Retinal pigment epithelial cell (primary cell): ENCODE results near the gene HLCS.

Source experiments
- DNase-seq: peaks from one replicate; pipeline ENCODE4 v3.0.0-alpha.2; 2010; ENCODE audit warnings: low read depth
- H3K4me3 ChIP-seq: 2 replicates; pipeline ENCODE4 v1.5.1; 2011; ENCODE audit warnings: mild to moderate bottlenecking, low read length, control low read depth, moderate library complexity
- TF ChIP-seq, protein P1 (sequence below): conservative IDR thresholded peaks from 2 replicates; pipeline ENCODE4 v1.5.1; 2011; ENCODE audit warnings: low read depth, low read length, control low read depth, inconsistent platforms

Gene HLCS

DNA sequence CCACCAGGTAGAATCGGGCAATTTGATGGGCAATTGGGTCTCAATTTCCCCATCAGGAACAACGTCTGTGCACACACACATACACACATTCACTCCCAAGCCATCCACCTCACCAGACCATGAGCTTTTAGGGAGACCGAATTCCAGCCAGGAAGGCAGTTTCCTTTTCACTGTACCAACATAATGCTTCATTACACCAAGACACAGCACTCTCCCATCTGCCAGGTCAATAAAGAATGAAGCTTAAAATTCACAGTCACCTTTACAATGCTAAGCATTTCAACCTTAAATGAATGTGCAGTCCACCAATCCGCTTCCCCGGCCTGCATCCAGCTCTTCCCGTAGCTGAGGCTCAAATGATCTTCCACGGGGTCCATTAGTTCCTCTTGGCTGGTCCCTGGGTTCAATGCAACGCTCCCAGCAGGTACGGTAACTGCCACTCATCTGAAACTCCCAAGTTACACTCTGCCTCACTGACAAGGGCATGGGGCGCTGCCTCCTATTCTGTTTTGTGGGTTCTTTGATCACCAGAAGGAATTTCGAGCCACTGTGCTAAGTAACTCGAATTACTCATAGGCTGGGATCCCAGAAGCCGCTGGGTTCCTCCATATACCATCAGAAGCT is 162.5 kb downstream of the HLCS start:
- no peak overlapping the region for H3K4me3 ChIP-seq
- DNase-seq, result no peak
- TF ChIP-seq, protein P1, sequence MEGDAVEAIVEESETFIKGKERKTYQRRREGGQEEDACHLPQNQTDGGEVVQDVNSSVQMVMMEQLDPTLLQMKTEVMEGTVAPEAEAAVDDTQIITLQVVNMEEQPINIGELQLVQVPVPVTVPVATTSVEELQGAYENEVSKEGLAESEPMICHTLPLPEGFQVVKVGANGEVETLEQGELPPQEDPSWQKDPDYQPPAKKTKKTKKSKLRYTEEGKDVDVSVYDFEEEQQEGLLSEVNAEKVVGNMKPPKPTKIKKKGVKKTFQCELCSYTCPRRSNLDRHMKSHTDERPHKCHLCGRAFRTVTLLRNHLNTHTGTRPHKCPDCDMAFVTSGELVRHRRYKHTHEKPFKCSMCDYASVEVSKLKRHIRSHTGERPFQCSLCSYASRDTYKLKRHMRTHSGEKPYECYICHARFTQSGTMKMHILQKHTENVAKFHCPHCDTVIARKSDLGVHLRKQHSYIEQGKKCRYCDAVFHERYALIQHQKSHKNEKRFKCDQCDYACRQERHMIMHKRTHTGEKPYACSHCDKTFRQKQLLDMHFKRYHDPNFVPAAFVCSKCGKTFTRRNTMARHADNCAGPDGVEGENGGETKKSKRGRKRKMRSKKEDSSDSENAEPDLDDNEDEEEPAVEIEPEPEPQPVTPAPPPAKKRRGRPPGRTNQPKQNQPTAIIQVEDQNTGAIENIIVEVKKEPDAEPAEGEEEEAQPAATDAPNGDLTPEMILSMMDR, result no peak

DNA sequence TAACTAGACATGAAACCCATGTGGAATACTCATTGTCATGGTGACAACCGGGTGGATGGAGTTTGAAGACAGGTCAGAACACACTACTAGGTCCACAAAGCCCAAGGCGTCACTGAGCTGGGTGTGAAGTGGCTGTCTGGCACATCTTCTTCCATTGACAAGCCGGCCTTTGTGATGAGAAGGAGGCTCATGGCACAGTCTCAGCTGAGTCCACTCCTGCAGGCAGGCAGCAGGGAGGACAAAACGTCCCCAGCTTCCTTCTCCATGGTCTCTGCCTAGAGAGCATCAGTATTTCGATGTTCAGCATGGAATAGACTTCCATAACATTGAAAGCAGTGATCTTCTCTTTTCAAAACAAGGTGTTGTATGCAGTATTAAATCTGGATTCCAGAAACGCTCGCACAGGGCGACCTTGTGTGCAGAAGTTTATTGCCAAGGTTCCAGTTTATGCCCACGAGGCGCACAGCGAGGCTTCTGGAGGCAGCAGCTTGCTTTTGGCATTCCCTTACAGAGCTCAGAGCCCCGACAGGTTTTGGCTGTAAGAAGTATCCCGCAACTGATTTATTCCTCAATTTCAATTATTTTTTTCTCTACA is 163.3 kb downstream of the HLCS start:
- no peak overlapping the region for H3K4me3 ChIP-seq
- no peak for DNase-seq
- TF ChIP-seq, protein P1, result no peak

DNA sequence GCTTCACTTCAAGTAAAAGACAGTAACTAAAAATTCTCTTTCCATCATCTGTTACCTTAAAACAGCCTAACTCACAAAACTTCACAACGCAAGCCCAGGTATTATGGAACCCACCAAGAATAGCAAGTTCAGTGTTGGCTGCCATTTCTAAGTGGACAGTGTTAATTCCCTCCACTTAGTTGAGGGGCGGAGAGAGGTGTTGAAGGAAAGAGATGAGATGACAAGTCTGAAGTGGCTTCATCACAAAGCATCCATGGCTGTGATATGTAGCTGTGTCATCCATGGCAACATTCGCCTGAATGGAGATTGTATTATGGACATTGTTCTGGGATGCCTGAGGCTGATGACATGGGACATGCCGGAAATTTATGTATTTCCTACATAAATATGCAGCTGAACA is 165.7 kb downstream of the HLCS start:
- TF ChIP-seq, protein P1, result no peak
- H3K4me3 ChIP-seq, result no peak overlapping the region
- DNase-seq, result no peak

DNA sequence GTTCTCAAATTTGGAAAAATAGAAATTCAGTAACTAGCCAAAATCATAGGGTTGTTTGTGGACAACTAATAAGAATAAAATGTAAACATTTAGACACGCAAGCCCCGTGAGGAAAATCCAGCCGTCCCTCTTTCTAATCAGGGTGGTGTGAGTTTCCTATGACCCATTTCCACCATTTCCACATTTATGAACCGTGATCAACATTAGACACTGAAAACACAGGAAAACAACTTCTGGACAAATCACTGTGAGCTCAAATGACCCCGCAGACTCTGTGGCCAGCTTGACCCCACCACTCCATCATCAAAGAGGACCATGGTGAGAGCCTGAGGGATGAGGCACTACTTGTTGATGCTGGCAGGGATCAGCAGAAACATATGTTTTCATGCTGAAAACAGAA is 166.6 kb downstream of the HLCS start:
- H3K4me3 ChIP-seq, result no peak overlapping the region
- DNase-seq, result no peak
- TF ChIP-seq, protein P1, result no peak

DNA sequence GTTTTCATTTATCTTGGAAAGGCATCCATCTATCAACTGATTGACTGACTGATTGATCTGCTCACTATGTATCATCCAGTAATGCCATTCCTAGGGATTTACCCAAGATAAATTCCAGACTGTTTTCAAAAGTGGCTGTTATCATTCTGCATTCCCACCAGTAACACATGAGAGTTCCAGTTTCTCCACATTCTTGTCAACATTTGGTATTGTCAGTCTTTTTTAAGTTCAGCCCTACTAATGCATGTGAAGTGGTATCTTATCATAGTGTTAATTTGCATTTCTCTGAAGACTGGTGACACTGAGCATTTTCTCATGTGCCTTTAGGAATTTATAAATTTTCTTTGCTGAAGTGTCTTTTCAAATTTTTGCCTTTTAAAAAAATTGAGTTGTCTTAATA is 168.0 kb downstream of the HLCS start:
- no peak overlapping the region for H3K4me3 ChIP-seq
- DNase-seq, result no peak
- TF ChIP-seq, protein P1, result no peak

DNA sequence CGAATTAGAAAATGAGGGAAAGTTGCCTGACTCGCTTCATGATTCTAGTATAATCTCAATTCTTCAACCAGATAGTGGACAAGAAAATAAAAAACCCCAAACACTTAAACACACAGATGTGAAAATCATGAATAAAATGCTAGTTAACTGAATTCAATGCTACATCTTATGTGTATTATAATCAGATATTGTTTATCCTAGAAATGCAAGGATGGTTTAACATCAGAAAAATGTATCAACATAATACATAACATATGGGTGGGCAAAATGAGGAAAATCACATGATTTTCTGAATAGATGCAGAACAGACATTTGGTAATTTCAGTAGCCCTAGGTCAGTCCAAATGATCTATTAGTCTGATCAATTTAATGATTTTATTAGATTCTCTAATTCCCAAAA is 170.4 kb downstream of the HLCS start:
- TF ChIP-seq, protein P1, result no peak
- no peak overlapping the region for H3K4me3 ChIP-seq
- no peak for DNase-seq

DNA sequence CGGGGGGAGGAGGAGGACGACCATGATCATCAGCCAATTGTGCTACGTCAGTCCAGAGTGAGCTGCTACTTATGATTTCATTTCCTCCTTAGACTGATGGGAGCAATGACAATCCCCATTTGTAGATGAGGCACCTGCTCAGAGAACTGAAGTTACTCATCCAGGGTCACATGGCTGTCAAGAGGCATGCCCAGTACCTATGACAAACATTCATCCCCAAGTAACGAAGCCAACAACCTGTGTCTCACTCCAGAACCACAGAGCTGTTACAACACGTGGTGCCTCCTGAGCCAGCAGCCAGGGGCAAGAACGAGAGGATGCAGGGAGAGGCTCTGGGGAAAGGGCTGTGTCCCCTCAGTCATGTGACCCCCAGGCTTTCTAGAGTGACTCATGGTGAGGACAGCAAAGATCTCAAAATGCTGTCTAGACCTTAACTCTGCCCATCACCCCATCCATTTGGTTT is 173.9 kb downstream of the HLCS start:
- DNase-seq, result no peak
- no peak overlapping the region for H3K4me3 ChIP-seq
- TF ChIP-seq, protein P1, result no peak
